ENCODE data around the gene SMAD7. TPM values are rescaled to one million over a fixed set of nuclear protein-coding genes. Genes with fewer than 3 reads are reported as not detected.

SMAD7 gene
- total and polyA plus RNA-seq, 10 of the 15 experiments (the other 5 are each of a cell fraction or from before 2014, with no cell fraction given), result 1.3 to 22.5 (median 8.0) TPM

DNA sequence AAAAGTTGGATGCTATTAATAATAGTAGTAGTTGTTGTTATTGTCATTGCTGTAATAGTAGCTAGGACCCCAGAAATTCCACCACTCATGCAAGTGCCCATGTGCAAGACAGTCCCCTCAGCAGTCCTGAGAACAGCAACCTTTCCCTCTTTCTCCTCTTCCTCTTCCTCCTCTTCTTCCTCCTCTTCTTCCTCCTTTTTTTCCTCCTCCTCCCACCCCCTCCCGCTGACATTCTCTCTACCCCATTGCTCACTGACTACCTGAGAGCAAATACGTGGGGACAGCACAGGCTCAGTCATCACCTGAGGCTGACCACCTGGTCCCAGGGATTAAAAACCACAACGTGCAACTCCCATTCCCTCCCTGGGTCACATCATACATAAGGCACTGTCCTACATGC, 41.8 kb downstream of the SMAD7 start:
- FAIRE-seq, result no peak
- BruUV-seq (replicated peaks), result no TSS peak
- SMC1A ChIA-PET (ENCODE audit: uncharacterized antibody, unreplicated experiment), result interaction anchor here (0.7 to 0.8 kb wide), 2 partner anchors 37 to 269 kb away, joined by 3 read pairs; no protein-coding TSS in a partner anchor
- H3K4me1 ChIP-seq (ENCODE audit: control insufficient read depth, insufficient read depth, low read length), result no peaks in the 10 kb centered on the region
- no peak overlapping the region for H3K9ac ChIP-seq (ENCODE audit: control insufficient read depth, insufficient read depth, low read length)
- no peak overlapping the region for H3K4me2 ChIP-seq (ENCODE audit: control insufficient read depth, insufficient read depth)
- no peak overlapping the region for H2AFZ ChIP-seq (ENCODE audit: control insufficient read depth, low read depth, low read length)
- TF ChIP-seq PBX3 (IDR thresholded peaks at IDR 0.05; ENCODE audit: insufficient replicate concordance, low read depth, low read length) (no peak), ZNF207 (IDR thresholded peaks at IDR 0.05; ENCODE audit: borderline replicate concordance) (no peak), MEF2A (IDR thresholded peaks at IDR 0.05; ENCODE audit: insufficient read depth, low read depth, low read length) (no peak), NFYA (IDR thresholded peaks at IDR 0.05; ENCODE audit: borderline replicate concordance, low read depth, low read length) (no peak), SPI1 (IDR thresholded peaks at IDR 0.05; ENCODE audit: borderline replicate concordance, insufficient read depth, low read depth, low read length) (no peak), SMC3 (IDR thresholded peaks at IDR 0.05; ENCODE audit: borderline replicate concordance, low read length) (no peak)
- no peak overlapping the region for H3K27ac ChIP-seq (ENCODE audit: control insufficient read depth, insufficient read depth)
- no peaks in the 10 kb centered on the region for H3K36me3 ChIP-seq (ENCODE audit: control insufficient read depth in 2 of 2, insufficient read depth in 2 of 2, low read length in 1 of 2)
- H3K9me3 ChIP-seq (replicated peaks; ENCODE audit: control insufficient read depth, insufficient read depth, low read length), result peaks cover 2% of the 10 kb centered on the region
- in situ Hi-C loops (cut with MboI) (no loop called here), intact Hi-C loops (cut with micrococcal nuclease; ENCODE audit: unreplicated experiment) (no loop called here)
- no peak for DNase-seq (ENCODE audit: low read depth, low spot score)
- POLR2A ChIA-PET, result interaction anchor here (1.1 kb wide), 1 partner anchor 29 kb away, joined by 4 read pairs; no protein-coding TSS in a partner anchor
- no peak for ATAC-seq
- no peak overlapping the region for H3K4me3 ChIP-seq
- H3K79me2 ChIP-seq (ENCODE audit: control insufficient read depth, insufficient read depth, low read length), result no peaks in the 10 kb centered on the region
- no peaks in the 10 kb centered on the region for H4K20me1 ChIP-seq (ENCODE audit: control insufficient read depth, insufficient read depth)
- CTCF ChIA-PET, result interaction anchor here (1.2 kb wide), 1 partner anchor 11 kb away, joined by 5 read pairs; no protein-coding TSS in a partner anchor
- no peaks in the 10 kb centered on the region for H3K27me3 ChIP-seq (replicated peaks in 1 of 2; ENCODE audit: control insufficient read depth in 2 of 2, insufficient read depth in 2 of 2, low read length in 1 of 2)
- WGBS (ENCODE audit: insufficient coverage, insufficient replicate concordance, low lambda C conversion rate, missing lambda C conversion rate), result 47% methylated on average over 3 of the region's 3 CpGs
- RAD21 ChIA-PET (ENCODE audit: unreplicated experiment), result no interaction called here

DNA sequence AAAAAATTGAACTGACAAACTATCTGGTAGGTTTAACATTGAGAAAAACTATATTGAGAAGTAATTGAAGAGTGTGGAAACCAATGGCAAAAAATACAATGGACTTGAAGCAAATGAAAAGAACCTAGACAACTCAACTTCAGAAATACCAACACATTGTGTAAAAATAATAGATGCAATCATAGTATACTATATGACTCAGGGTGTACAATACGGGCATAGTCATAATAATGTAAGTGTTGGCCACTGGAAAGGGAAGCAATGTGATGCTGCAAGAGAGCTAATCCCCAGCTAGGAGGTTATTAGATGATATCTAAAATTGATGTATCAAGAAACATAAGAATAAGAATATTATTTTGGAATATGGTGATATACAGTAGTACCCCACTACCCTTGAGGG, 45.3 kb downstream of the SMAD7 start:
- in situ Hi-C loops (cut with MboI), result no loop called here
- no peaks in the 10 kb centered on the region for H3K36me3 ChIP-seq (ENCODE audit: control insufficient read depth in 2 of 2, insufficient read depth in 2 of 2, low read length in 1 of 2)
- H3K27me3 ChIP-seq (replicated peaks in 1 of 2; ENCODE audit: control insufficient read depth in 2 of 2, insufficient read depth in 2 of 2, low read length in 1 of 2), result no peaks in the 10 kb centered on the region
- H4K20me1 ChIP-seq (ENCODE audit: control insufficient read depth, insufficient read depth), result no peaks in the 10 kb centered on the region
- no peak overlapping the region for H3K4me3 ChIP-seq
- ATAC-seq, result no peak
- no peak overlapping the region for H2AFZ ChIP-seq (ENCODE audit: control insufficient read depth, low read depth, low read length)
- peaks cover 2% of the 10 kb centered on the region for H3K9me3 ChIP-seq (replicated peaks; ENCODE audit: control insufficient read depth, insufficient read depth, low read length)
- DNase-seq (ENCODE audit: low read depth, low spot score), result no peak
- ChIA-PET CTCF (interaction anchor here (0.5 kb wide), 1 partner anchor 65 kb away, joined by 3 read pairs; no protein-coding TSS in a partner anchor), SMC1A (ENCODE audit: uncharacterized antibody, unreplicated experiment) (no interaction called here), RAD21 (ENCODE audit: unreplicated experiment) (no interaction called here), POLR2A (no interaction called here)
- H3K9ac ChIP-seq (ENCODE audit: control insufficient read depth, insufficient read depth, low read length), result no peak overlapping the region
- H3K4me1 ChIP-seq (ENCODE audit: control insufficient read depth, insufficient read depth, low read length), result no peaks in the 10 kb centered on the region
- intact Hi-C loops (cut with micrococcal nuclease; ENCODE audit: unreplicated experiment), result no loop called here
- H3K79me2 ChIP-seq (ENCODE audit: control insufficient read depth, insufficient read depth, low read length), result no peaks in the 10 kb centered on the region
- 50% methylated on average over 1 of the region's 1 CpG for WGBS (ENCODE audit: insufficient coverage, insufficient replicate concordance, low lambda C conversion rate, missing lambda C conversion rate)
- H3K4me2 ChIP-seq (ENCODE audit: control insufficient read depth, insufficient read depth), result no peak overlapping the region
- FAIRE-seq, result no peak
- no peak overlapping the region for H3K27ac ChIP-seq (ENCODE audit: control insufficient read depth, insufficient read depth)
- BruUV-seq (replicated peaks), result no TSS peak
- TF ChIP-seq PKNOX1 (IDR thresholded peaks at IDR 0.05) (no peak), NFYB (IDR thresholded peaks at IDR 0.05; ENCODE audit: insufficient read depth, low read depth, low read length) (no peak), HSF1 (IDR thresholded peaks at IDR 0.05; ENCODE audit: low read depth, low read length) (no peak), CREB1 (IDR thresholded peaks at IDR 0.05; ENCODE audit: low read depth) (no peak), BMI1 (IDR thresholded peaks at IDR 0.05; ENCODE audit: borderline replicate concordance) (no peak), TAF1 (IDR thresholded peaks at IDR 0.05; ENCODE audit: borderline replicate concordance, low read depth, low read length) (no peak), CHD2 (IDR thresholded peaks at IDR 0.05; ENCODE audit: borderline replicate concordance, low read depth, low read length) (no peak)
